ENCODE measurements around the gene DENND4B. TPM values are rescaled to one million over a fixed set of nuclear protein-coding genes. Genes with fewer than 3 reads are reported as not detected.

The DENND4B gene
- total RNA-seq, 3 donors from 2014 or later = 44.3 to 65.6 (median 46.5) TPM

GRCh38 chr1:153942766-153943549 is 3.6 kb downstream of the DENND4B start:
- no peak for ATAC-seq
- intact Hi-C loops (cut with DNase I, micrococcal nuclease) = loop anchor here in 1 of 2 donors (10.0 kb wide), 2 partner anchors 118 to 148 kb away; no protein-coding TSS in a partner anchor
- H3K36me3 ChIP-seq (ENCODE audit: low read depth) = no peaks in the 10 kb centered on the region
- peaks cover 13% of the 10 kb centered on the region for H3K4me1 ChIP-seq (ENCODE audit: low read depth)
- no peak for TF ChIP-seq CTCF (IDR thresholded peaks at IDR 0.05)
- no peak for DNase-seq
- H3K9me3 ChIP-seq = no peaks in the 10 kb centered on the region
- H3K4me3 ChIP-seq = no peak overlapping the region

- TF ChIP-seq CTCF (IDR thresholded peaks at IDR 0.05) = no peak
- Histone ChIP-seq H3K4me1 (ENCODE audit: low read depth) (peaks cover 13% of the 10 kb centered on the region), H3K9me3 (no peaks in the 10 kb centered on the region), H3K4me3 (no peak overlapping the region), H3K36me3 (ENCODE audit: low read depth) (no peaks in the 10 kb centered on the region)
- intact Hi-C loops (cut with DNase I, micrococcal nuclease) = loop anchor here in 1 of 2 donors (10.0 kb wide), 2 partner anchors 117 to 147 kb away; no protein-coding TSS in a partner anchor
- DNase-seq (no peak), ATAC-seq (no peak)
Measured at GRCh38 chr1:153941826-153942725, 4.4 kb downstream of the DENND4B start.

GRCh38 chr1:153940756-153941155 is 5.8 kb downstream of the DENND4B start:
- Histone ChIP-seq H3K9me3 (no peaks in the 10 kb centered on the region), H3K36me3 (ENCODE audit: low read depth) (peaks cover 4% of the 10 kb centered on the region), H3K4me1 (ENCODE audit: low read depth) (peaks cover 9% of the 10 kb centered on the region), H3K4me3 (no peak overlapping the region)
- no peak for TF ChIP-seq CTCF (IDR thresholded peaks at IDR 0.05)
- ATAC-seq (no peak), DNase-seq (no peak)
- intact Hi-C loops (cut with DNase I, micrococcal nuclease) = loop anchor here in 1 of 2 donors (10.0 kb wide), 2 partner anchors 116 to 146 kb away; no protein-coding TSS in a partner anchor

GRCh38 chr1:153939476-153939875 is 7.0 kb downstream of the DENND4B start:
- peaks cover 4% of the 10 kb centered on the region for H3K36me3 ChIP-seq (ENCODE audit: low read depth)

More at GRCh38 chr1:153939476-153939875, 7.0 kb downstream of the DENND4B start:
- TF ChIP-seq CTCF (IDR thresholded peaks at IDR 0.05) = no peak
- no peak for ATAC-seq
- DNase-seq = no peak
- no peak overlapping the region for H3K4me3 ChIP-seq
- H3K9me3 ChIP-seq = no peaks in the 10 kb centered on the region
- no peaks in the 10 kb centered on the region for H3K4me1 ChIP-seq (ENCODE audit: low read depth)
- intact Hi-C loops (cut with DNase I, micrococcal nuclease) = no loop called here
